DND-41 (cell line): Measurements from ENCODE around the gene METTL9.

ENCODE experiments used
- CTCF ChIP-seq: IDR thresholded peaks from 2 replicates; pipeline ENCODE4 v1.5.1; 2012; ENCODE audit warnings: borderline replicate concordance, low read length, moderate library complexity, mild to moderate bottlenecking; ENCODE audit not compliant: poor library complexity, severe bottlenecking; ENCODE audit errors: extremely low read depth
- EZH2 ChIP-seq: IDR thresholded peaks from 3 replicates; pipeline ENCODE4 v1.6.1; 2012; ENCODE audit warnings: borderline replicate concordance, low read depth, mild to moderate bottlenecking, moderate library complexity, low read length, inconsistent platforms; ENCODE audit not compliant: severe bottlenecking

GRCh38 chr16:21663889-21664647 is 64.7 kb downstream of the METTL9 start, which contains the start of gene OTOA:
- TF ChIP-seq CTCF: no peak
- no peak for TF ChIP-seq EZH2
